GM19023 (cell line): ENCODE measurements around the gene ZNF827.

ENCODE experiments used
- ATAC-seq: cut with Tn5 transposase; IDR thresholded peaks from one replicate; pipeline ENCODE4 v1.9.1; 2021; ENCODE audit warnings: mild to moderate bottlenecking, moderate library complexity; ENCODE audit not compliant: unreplicated experiment

ZNF827 gene

DNA sequence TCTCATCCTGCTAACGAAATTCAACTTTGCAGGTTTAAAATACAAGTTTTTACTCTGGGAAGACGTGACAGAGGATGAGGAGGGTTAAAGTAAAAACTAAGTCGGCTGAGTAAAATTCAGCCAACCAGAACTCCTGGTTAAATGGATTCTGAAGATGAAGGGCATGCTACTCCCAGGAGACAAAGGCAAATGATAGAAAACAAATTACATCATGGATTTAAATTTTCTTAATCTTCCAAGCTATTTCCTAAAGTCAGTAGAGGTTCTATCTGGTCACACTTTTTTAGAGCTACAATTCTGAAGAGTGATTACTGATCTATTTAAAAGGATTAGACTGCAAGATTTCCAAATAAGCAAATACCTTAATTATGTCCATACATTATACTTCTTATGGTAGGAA lies 47.9 kb downstream of the ZNF827 start:
- no peak for ATAC-seq

DNA sequence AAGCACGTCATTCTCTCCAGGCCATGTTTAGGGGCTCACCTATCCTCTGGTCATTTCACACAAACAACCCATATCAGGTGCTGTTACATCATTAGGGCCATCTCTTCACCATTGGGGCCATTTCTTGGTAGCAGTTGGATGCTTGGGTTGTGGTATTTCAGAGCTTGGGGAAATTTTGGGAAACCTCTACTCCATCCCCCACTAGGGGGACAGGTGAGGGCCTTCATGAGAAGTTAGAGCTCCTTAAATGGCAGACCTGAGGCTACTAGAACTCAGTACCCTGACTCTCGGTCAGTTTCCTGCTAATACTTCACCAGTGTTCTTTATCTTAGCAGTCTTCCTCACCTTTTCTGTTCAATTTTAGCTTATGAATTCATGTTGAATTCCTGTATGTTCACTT lies 50.2 kb downstream of the ZNF827 start:
- no peak for ATAC-seq

DNA sequence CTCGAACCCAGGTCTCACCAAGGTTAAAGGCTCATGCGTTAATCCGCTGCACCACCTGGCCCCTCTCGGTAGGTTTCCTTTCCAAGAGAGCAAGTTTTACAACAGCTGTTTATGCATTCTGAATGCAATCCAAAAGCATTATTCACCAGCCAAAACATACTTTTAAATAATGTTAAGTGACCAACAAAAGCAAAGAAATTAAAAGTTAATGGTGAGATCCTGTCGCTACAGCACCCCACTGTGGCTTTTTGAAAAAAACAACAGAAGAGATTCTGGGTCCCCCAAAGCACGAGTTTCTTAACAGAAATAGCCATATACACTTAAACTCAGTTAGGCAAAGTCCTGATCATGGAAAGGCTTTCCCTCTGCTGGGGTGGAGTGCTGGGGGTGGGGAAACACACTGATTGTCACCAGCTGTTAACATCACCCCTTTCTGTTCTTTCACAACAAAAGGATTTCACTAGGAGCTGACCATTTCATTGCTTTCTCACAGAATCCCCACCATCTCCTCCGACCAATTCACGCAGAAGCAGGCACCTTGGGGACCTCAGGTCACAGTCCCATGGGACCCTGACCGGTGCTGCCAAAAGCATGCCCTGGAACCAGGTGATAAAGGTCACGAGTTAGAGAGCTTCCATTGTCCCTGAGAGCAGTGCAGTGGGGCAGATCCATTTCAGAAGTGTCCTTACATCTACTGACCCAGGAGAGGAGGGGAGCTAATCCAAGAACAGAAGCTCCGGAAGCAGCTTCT lies 51.2 kb downstream of the ZNF827 start:
- no peak for ATAC-seq

DNA sequence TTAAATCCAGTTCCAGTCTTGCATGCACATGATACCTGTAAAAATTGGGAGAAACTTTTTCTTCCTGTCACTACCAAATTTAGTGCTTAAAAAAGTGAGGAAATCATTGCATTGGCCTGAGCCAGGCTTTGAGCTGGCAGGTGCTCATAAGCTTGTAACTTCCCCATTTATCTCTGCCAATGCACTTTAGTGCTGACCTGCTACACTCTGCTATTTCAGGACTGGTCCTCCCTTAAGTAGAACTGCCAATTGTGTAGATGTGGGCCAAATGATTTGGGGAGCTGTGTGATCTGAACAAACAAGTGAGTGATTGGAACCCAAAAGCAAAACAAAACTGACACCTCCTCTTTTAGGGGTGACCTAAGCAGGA lies 51.8 kb downstream of the ZNF827 start:
- ATAC-seq = no peak

DNA sequence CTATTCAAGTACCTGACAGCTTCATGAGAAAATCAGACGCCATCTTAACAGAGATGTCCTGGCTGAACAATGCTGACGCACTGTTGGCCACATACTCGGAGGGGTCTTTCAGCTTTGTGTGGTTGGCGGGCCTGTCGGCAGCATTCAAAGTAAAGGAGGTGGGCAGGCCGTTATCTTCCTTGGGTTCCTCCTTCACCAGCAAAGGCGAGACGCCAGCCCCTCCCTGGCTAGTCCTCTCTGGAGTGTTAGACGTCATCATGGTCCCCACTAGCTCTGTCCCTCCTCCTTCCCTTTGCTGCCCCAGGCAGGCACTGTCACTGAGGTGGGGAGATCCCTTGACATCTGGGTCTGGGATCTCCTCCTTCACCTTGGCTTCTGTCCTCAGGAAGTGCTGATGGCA lies 53.0 kb downstream of the ZNF827 start:
- no peak for ATAC-seq

DNA sequence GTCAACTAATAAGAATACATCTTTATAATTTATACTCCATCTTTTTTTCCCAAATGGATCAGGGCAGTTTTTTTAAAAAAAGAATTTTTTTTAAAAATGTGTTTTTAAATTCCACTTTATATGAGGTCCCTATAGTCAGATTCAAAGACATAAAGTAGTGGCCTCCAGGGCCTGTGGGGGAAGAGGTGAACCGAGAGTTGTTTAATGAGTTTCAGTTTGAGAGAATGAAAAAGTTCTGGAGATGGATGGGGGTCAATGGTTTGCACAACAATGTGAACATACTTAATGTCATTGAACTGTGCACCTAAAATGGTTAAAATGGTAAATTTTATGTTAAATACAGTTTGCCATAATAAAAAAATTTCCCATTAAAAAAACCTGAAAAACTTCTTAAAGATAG lies 53.8 kb downstream of the ZNF827 start:
- ATAC-seq = no peak

DNA sequence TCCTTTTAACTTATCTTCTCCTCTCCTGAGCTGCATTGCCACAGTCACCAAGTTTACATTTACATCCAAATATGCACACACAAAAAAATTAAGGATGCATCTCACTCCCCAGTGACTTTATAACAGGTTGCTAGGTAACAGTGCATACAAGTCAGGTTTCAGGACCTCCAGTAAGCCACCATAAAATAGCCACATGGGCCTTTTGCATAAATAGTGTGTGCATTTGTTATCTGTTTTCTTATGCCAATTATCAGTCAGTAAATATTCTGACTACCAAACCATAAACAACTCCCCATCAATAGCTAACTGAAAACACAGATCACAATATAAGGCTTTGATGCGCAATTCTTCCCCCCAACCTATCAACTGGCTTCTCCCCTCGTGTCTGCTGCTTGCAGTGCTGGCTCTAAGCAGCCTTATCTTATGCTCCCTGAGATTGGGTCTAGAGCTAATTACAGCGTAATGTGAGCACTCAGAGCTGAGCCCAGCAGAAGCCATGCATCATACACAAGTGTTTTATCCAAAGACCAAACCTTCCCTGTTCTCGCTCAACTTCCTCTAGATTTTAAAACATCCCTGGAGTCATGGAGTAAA lies 55.4 kb downstream of the ZNF827 start:
- ATAC-seq = no peak

DNA sequence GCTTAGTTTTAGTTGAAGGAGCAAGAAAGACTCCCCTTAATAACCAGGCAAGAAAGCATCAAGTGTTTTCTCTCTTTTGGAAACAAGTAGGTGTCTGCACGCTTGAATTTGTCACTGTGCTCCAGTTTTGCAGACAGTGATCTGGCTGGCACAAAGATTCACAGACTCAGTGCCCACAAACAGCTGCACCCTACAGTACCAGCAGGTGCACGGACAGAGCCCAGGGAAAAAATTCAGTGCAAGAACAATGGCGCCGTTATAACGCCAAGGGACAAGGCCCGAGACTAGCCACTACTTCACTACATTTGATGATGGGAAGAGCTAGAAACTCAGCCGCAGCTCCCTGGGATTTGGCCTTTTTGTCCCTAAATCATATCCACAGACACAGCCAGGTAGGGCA lies 56.0 kb downstream of the ZNF827 start:
- ATAC-seq = no peak

DNA sequence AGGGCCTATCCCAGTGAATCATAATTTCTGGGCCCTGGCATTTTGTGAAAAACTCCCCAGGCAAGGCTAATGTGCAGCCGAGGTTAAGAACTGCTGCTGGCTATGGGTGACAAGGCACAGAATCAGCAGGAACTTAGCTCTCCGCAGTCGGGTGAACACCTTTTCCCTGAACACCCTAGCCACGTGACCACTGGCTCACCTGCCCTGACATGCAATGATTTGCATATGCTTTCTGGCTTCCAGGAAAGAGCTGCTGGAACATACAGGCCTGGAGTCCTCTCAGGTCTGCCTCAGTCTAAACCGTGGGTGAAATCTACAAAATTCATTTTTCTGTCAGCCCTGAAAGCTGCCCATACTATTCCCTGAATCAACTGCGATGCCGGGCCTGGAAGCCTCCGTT lies 56.6 kb downstream of the ZNF827 start:
- ATAC-seq = peak; percentile 51

DNA sequence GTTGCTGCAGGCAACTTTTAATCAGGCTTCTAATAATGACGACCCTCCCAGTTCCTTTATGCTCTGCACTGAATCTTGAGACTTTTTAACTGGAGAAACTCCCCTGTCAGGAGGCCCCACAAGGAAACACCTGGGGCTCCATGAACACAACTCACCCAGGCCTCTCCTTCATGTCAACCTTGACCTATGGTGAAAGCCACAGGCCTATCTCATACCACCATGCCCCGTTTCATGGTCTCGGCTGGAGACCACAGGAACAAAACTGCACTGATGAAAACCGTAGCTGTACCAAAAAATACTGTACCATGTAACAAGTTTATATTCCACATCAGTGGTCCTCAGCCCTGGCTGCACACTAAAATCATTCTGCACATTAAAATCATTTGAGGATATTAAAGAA lies 57.0 kb downstream of the ZNF827 start:
- peak; percentile 51 for ATAC-seq

DNA sequence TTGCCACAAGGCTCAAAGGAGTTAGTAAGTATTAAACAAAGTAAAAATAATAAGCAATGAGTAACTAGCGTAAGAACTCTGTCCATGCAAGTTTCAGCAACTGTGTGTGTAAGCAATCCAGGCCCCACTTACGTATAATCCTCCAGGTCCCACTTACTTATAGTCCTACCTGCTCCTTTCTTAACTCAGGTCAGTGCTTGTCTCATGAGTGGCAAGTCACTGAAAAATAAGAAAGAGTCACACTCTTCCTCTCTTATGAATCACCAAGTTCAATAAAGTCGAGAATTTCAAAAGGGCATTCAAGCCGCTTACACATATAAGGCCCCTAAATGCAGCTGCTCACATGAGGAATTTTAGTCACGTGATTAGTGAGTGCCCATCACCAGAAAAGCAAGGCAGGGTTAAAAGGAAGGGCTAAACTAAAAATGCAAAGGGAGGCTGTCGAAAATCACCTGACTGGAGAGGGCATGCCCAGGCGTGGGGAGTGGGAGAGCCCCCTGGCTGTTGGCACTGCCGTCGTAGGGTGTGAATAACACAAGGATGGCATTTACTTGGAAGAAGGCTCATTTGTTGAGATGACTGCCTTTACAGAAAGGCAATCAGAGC lies 58.2 kb downstream of the ZNF827 start:
- ATAC-seq = no peak

DNA sequence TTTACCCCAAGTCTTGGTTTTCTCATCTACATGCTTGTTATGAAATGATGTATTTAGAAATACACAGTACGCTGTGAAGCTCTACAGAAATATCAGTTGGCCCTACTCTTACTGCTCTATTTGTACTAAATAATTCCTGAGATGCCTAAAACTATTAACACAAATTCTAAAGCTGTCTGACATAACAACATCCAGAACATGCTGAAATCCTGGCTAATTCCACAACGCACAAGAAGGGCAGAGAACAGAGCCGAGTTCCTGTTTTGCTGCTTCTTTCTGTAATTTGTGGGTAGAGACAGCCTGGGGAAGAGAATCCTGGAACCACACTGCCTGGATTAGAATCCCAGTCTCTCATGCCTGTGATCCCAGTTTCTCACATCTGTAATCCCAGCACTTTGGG lies 59.0 kb downstream of the ZNF827 start:
- no peak for ATAC-seq

DNA sequence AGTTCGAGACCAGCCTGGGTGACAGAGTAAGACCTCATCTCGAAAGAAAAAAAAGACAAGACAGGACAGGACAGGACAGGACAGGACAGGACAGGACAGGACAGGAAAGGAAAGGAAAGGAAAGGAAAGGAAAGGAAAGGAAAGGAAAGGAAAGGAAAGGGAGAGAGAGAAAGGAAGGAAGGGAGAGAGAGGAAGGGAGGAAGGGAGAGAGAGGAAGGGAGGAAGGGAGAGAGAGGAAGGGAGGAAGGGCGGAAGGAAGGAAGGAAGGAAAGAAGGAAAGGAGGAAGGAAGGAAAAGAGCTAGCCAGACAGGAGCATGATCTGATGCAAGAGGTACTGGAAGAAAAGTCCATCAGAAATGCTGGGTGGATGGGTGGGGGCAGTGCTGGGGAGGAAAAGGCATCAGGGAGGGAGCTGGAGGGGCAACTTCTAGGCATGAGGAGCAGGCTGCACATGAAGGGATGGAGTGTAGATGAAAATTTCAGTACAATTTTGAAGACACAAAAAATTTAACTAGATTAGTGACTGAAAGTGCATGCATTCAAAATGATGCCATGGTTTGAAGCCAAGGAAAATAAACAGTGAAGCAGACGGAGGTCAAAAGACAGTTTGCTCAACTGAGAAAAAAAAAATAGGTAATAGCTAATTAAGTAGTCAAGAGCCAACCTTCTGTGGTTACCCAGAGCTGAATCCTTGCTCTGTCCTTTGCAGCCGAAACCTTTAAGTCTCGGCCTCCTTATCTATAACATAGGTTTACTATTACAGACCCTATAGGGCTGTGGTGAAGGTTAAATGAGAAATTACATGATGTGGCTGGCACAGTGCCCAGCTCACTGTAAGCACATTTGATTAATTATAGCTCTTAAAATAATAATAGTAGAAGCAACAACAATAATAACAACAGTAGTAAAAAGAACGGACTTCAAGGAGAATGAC lies 59.9 kb downstream of the ZNF827 start:
- no peak for ATAC-seq

DNA sequence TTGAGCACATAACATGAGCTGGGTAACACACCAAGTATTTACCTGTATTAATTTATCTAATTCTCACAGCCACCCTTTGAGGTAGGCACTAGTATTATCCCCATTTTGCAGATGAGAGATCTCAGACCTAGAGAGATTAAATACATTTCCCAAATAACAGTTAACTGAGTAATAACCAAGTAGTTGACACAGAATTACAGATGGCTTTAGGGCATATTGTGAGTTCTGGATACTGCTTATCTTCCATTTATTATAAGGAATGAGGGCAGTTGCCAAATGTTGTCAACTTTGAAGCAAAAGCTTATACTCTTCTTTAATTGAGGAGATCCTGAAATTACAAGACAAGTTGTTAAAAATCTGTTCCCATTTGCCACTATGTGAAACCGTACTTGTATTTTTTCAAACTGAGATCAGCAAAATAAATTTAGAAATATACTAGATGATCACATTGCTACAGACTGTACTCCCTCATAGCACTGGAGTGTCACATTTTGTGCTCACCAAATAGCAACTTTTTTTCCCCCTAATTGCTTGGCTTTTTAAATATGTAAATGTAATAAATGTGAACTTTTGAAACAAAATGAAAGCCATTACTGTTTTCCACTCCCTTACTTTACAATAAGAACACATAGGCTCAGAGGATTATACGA lies 62.0 kb downstream of the ZNF827 start:
- no peak for ATAC-seq

DNA sequence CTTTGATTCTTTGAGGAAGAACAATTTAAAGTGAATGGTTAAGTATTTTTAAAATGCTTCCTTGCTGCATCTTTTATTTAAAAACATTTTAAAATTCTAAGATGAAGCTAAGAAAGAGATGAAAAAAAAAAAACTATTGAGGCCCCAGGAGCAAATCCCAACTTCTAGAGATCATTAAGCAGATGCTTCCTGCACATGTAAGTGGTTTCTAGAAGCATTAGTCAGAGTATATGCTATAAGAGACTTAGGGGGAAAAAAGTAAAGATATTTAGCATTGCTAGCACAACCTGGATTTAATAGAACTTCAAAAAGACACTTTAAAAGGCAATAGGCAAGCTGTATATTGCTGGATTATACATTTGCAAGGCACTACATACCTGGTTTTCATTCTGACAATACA lies 64.7 kb downstream of the ZNF827 start:
- no peak for ATAC-seq

DNA sequence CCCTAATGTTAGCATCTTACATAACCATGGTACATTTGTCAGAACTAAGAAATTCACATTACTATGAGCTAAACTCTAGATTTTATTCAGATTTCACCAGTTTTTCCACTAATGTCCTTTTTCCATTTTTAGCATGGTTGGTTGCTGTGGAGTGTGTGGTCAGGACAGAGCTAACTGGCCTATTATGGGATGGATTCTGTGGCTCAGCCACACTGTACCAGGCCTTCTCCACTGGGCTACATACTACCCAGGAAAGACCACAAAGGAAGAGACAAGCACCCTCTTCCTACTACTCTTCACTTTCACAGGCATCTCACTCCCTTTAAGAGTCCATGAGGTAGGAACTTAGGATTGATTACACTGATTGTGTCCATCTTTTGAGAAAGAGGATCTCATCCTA lies 67.4 kb downstream of the ZNF827 start:
- no peak for ATAC-seq

DNA sequence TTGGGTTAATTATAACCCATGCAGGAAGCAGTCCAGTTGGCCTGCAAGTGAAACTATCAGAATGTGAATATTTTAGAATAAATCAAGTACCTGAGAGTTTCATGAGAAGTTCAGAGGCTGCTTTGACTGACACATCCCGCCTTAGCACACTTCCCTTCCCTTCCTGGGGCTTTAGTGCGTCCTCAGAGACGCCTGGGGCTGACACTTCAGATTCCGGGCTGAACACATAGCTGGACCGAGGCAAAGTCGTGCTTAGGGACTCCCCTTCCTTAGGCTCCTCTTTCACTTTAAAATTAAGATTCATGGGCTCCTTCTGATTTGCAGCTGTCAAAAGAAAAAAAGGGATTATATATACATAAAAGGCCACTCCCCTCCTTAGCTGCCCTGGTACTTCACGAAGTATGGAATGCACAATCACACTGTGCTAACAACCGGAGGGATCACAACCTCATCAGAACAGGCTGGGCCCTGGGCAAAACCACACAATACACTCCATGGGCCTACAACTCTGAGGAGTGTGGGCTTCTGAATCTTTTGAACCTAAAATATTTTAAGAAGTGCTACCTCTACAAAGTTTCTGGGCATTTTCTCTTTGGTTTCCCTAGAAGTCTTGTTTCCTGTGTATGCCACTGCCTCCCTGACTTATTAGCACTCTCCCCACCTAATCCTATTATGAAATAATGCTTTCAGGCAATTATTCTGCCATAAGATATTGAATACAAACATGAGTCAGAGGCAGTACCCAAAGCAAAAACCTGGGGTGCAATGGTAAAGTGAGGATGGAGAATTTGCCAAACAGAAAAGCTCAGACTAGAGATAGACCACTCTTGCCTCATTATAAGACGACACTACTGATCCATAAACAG lies 68.2 kb downstream of the ZNF827 start:
- no peak for ATAC-seq

DNA sequence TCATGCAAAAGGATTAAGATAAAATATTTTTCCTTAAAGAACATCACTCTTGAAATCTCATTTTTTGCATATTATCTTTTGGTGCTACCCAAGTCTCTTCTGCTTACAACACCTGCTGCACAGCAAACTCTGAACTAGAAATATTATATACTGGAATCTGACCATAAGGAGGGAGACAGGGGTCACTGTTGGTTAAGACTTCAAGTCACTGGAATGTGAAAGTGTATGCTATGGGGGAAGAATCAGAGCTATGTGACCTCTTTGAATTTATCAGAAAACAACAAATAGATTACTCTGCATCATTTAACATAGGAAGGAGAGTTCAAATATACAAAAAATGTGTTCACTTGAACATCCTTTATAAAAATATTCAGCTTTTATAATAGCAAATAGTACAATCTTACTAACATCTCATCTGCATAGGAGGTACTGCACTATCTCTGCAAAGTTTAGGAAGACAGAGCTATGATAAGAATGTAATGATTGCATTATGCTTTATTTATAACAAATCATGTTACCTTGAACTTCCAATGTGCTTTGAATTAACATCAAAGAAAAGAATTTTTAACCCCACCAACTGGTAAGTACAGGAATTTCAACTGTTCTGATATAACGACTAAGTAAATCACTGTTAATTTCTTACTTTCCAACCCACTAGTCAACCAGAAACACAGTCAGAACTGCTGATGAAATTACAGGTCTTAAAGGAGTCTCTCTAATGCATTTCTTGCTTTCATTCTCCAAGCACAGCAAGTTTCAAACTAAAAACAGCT lies 69.8 kb downstream of the ZNF827 start:
- peak; percentile 62 for ATAC-seq

DNA sequence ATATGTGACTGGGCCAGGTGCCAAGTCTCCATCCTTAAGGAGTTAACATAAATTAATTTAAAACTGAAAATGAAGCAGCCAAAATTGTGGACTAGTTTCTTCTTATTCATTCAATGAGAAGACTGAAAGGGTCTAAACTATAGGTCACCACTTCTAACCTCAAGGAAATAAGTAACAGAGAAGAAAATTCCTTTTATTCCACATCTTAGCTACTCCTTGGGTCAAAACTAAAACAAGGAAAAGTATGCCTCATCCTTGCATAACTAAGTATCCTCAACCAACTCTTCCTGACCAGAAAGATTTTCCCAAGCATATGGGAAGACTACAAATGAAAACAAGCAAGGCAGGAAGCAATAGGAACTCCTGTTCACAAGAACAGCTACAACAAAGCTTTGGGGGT lies 71.2 kb downstream of the ZNF827 start:
- ATAC-seq = no peak
